Neural cell (in vitro differentiated cells): ENCODE results near the gene TMEM184B. TPM values are rescaled to one million over a fixed set of nuclear protein-coding genes. Genes with fewer than 3 reads are reported as not detected.

Source experiments
- H2AFZ ChIP-seq: fragments of 200-600, 300-800 bp; sonication (generic), shearing (Covaris generic); 2 replicates; pipeline ENCODE4 v1.6.0; 2014; ENCODE audit warnings: low read depth, mild to moderate bottlenecking, antibody characterized with exemption, low read length, moderate library complexity
- H3F3A ChIP-seq: fragments of 200-600 bp; shearing (Covaris generic); 2 replicates; pipeline ENCODE4 v1.6.1; 2016; ENCODE audit warnings: mild to moderate bottlenecking, moderate library complexity, mixed read lengths, antibody characterized with exemption, low read length; ENCODE audit not compliant: insufficient read depth, poor library complexity, severe bottlenecking
- H3K27ac ChIP-seq: fragments of 200-600, 300-800 bp; sonication (generic), shearing (Covaris generic); 2 replicates; pipeline ENCODE4 v1.5.1; 2014; ENCODE audit warnings: mild to moderate bottlenecking, low read length, moderate library complexity
- H3K27me3 ChIP-seq: fragments of 300-800, 200-600 bp; sonication (generic), shearing (Covaris generic); 2 replicates; pipeline ENCODE4 v1.6.0; 2014; ENCODE audit warnings: mild to moderate bottlenecking, low read depth, low read length, moderate library complexity; ENCODE audit not compliant: insufficient read depth
- H3K36me3 ChIP-seq: fragments of 300-800, 200-600 bp; sonication (generic), shearing (Covaris generic); 2 replicates; pipeline ENCODE4 v1.5.1; 2014; ENCODE audit warnings: mild to moderate bottlenecking, antibody characterized with exemption, low read length, moderate library complexity; ENCODE audit not compliant: insufficient read depth
- H3K4me2 ChIP-seq: fragments of 300-800, 200-600 bp; sonication (generic), shearing (Covaris generic); 2 replicates; pipeline ENCODE4 v1.6.0; 2014; ENCODE audit warnings: mild to moderate bottlenecking, low read length
- H3K4me3 ChIP-seq: fragments of 300-800, 200-600 bp; sonication (generic), shearing (Covaris generic); 2 replicates; pipeline ENCODE4 v1.5.1; 2014; ENCODE audit warnings: mild to moderate bottlenecking, low read length, moderate library complexity
- H3K79me2 ChIP-seq: fragments of 200-600 bp; shearing (Covaris generic); replicated peaks from 2 replicates; pipeline ENCODE4 v1.6.0; 2014; ENCODE audit warnings: mild to moderate bottlenecking, low read length, moderate library complexity; ENCODE audit not compliant: insufficient read depth
- H3K9ac ChIP-seq: fragments of 300-800, 200-600 bp; sonication (generic), shearing (Covaris generic); 2 replicates; pipeline ENCODE4 v1.6.1; 2016; ENCODE audit warnings: mild to moderate bottlenecking, low read length, mixed read lengths
- H3K9me2 ChIP-seq: fragments of 200-600 bp; shearing (Covaris generic); 2 replicates; pipeline ENCODE4 v1.6.1; 2016; ENCODE audit warnings: mild to moderate bottlenecking, low read length, mixed read lengths; ENCODE audit not compliant: insufficient read depth
- H3K9me3 ChIP-seq: fragments of 200-600, 300-800 bp; sonication (generic), shearing (Covaris generic); 2 replicates; pipeline ENCODE4 v1.6.1; 2016; ENCODE audit warnings: mild to moderate bottlenecking, mixed run types, low read length, moderate library complexity, mixed read lengths
- H4K20me1 ChIP-seq: fragments of 200-600 bp; shearing (Covaris generic); 2 replicates; pipeline ENCODE4 v1.6.1; 2016; ENCODE audit warnings: mild to moderate bottlenecking, mixed run types; ENCODE audit not compliant: insufficient read depth
- CTCF ChIP-seq: fragments of 450-650 bp; IDR thresholded peaks from 2 replicates; pipeline ENCODE4 v1.5.1; 2014; ENCODE audit warnings: antibody characterized with exemption, mild to moderate bottlenecking, moderate library complexity; ENCODE audit not compliant: poor library complexity, severe bottlenecking
- EP300 ChIP-seq: fragments of 450-650 bp; conservative IDR thresholded peaks from 2 replicates; pipeline ENCODE4 v1.6.1; 2014; ENCODE audit warnings: antibody characterized with exemption, mild to moderate bottlenecking, moderate library complexity; ENCODE audit not compliant: poor library complexity, severe bottlenecking
- EZH2 ChIP-seq: fragments of 200-600, 300-800 bp; shearing (Covaris generic), sonication (generic); IDR thresholded peaks from 2 replicates; pipeline ENCODE4 v1.6.1; 2014; ENCODE audit warnings: antibody characterized with exemption, low read length, borderline replicate concordance, mild to moderate bottlenecking; ENCODE audit not compliant: insufficient read depth, poor library complexity, severe bottlenecking
- MXI1 ChIP-seq: fragments of 450-650 bp; conservative IDR thresholded peaks from 2 replicates; pipeline ENCODE4 v1.6.1; 2014; ENCODE audit warnings: antibody characterized with exemption, mild to moderate bottlenecking; ENCODE audit not compliant: poor library complexity, severe bottlenecking
- POLR2AphosphoS5 ChIP-seq: IDR thresholded peaks from 2 replicates; pipeline ENCODE4 v1.6.1; 2012
- RAD21 ChIP-seq: fragments of 450-650 bp; conservative IDR thresholded peaks from 2 replicates; pipeline ENCODE4 v1.6.1; 2014; ENCODE audit warnings: antibody characterized with exemption, mild to moderate bottlenecking, moderate library complexity
- REST ChIP-seq: IDR thresholded peaks from 2 replicates; pipeline ENCODE4 v1.6.1; 2012; ENCODE audit warnings: borderline replicate concordance
- SMC3 ChIP-seq: fragments of 450-650 bp; conservative IDR thresholded peaks from 2 replicates; pipeline ENCODE4 v1.6.1; 2014; ENCODE audit warnings: antibody characterized with exemption, mild to moderate bottlenecking, moderate library complexity; ENCODE audit not compliant: poor library complexity
- TAF1 ChIP-seq: IDR thresholded peaks from 2 replicates; pipeline ENCODE4 v1.6.1; 2012; ENCODE audit warnings: low read depth
- polyA plus RNA-seq: library from polyadenylated mRNA; depleted of rRNA; stranded (reverse); fragments of >200 nt; gene quantifications from 2 replicates; pipeline ENCODE4 v1.2.3, GENCODE V29; 2014

The TMEM184B gene
- polyA plus RNA-seq, 1 donor from 2014 or later = 19.7 TPM

GRCh38 chr22:38184788-38185187, 88.0 kb downstream of the TMEM184B start:
- Histone ChIP-seq H3K27me3 (no peaks in the 10 kb centered on the region), H3K9me3 (no peaks in the 10 kb centered on the region), H3K4me2 (no peak overlapping the region), H3K36me3 (no peaks in the 10 kb centered on the region), H3K79me2 (peaks cover 5% of the 10 kb centered on the region), H3K27ac (no peak overlapping the region), H4K20me1 (no peaks in the 10 kb centered on the region), H3K4me3 (no peak overlapping the region), H3F3A (no peaks in the 10 kb centered on the region), H2AFZ (no peak overlapping the region), H3K9ac (no peak overlapping the region), H3K9me2 (no peaks in the 10 kb centered on the region)
- TF ChIP-seq SMC3 (no peak), CTCF (no peak), REST (no peak), TAF1 (no peak), MXI1 (no peak), POLR2AphosphoS5 (no peak), RAD21 (no peak), EP300 (no peak), EZH2 (no peak)

- Histone ChIP-seq H3K27ac (peak within 1 kb of the TSS; percentile 65), H3K9me2 (no peaks in the 10 kb centered on the region), H2AFZ (peak within 1 kb of the TSS; percentile 79), H3K36me3 (no peaks in the 10 kb centered on the region), H3K4me3 (peak within 1 kb of the TSS; percentile 80), H3K79me2 (peaks cover 5% of the 10 kb centered on the region), H3K4me2 (peak within 1 kb of the TSS; percentile 93), H4K20me1 (no peaks in the 10 kb centered on the region), H3K27me3 (no peaks in the 10 kb centered on the region), H3K9me3 (no peaks in the 10 kb centered on the region), H3K9ac (peak within 1 kb of the TSS; percentile 67), H3F3A (no peaks in the 10 kb centered on the region)
- TF ChIP-seq EP300 (no peak), RAD21 (no peak), POLR2AphosphoS5 (no peak), MXI1 (peak; percentile 70), EZH2 (no peak), TAF1 (no peak), REST (no peak), CTCF (no peak)
These were observed 91.2 kb downstream of the TMEM184B start, which contains the start of gene PLA2G6 for GRCh38 chr22:38181453-38182200. Gene PLA2G6, minus strand, starts transcription at chr22:38181830. Its CDS starts 12,404 bp downstream, at chr22:38169426.
